Dermis microvascular lymphatic vessel endothelial cell (primary cell): ENCODE data around the gene ATXN3. TPM values are rescaled to one million over a fixed set of nuclear protein-coding genes. Genes with fewer than 3 reads are reported as not detected.
"Not testable (repeated sequence)": the region's sequence is repeated elsewhere in the genome, so short reads cannot be mapped to it uniquely, and the experiment has no call there.

ENCODE experiments used
- DNase-seq, 2 donors: peaks; one replicate each; pipeline versions ENCODE4 v3.0.0 to v3.0.0-alpha.2; 2010; ENCODE audit warnings: low read depth in 2 of 2
- total RNA-seq: library from RNA; depleted of rRNA; stranded (reverse); fragments of >200 nt; gene quantifications from 2 replicates; pipeline ENCODE4 v1.2.1, GENCODE V29; 2014

The ATXN3 gene
- total RNA-seq, 1 donor from 2014 or later = 59.6 TPM

DNA sequence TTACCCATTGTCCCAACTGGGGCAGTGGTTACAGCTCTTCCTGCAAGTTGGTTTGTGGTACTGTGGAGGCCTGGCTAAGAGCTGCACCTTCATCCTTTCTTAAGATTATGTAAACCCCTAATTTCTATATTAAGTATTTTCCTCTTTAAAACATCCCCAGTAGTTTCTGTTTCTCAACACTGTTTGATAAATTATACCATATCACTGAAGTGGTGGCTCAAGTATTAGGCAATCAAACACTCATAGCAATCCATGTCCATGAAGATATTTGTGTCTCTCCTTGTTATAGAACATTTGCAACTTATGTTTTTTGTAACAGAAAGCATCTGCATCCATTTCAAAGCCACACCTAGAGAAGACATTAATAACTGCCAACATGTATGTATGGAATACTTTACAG, 31.8 kb downstream of the ATXN3 start:
- no peak for DNase-seq

DNA sequence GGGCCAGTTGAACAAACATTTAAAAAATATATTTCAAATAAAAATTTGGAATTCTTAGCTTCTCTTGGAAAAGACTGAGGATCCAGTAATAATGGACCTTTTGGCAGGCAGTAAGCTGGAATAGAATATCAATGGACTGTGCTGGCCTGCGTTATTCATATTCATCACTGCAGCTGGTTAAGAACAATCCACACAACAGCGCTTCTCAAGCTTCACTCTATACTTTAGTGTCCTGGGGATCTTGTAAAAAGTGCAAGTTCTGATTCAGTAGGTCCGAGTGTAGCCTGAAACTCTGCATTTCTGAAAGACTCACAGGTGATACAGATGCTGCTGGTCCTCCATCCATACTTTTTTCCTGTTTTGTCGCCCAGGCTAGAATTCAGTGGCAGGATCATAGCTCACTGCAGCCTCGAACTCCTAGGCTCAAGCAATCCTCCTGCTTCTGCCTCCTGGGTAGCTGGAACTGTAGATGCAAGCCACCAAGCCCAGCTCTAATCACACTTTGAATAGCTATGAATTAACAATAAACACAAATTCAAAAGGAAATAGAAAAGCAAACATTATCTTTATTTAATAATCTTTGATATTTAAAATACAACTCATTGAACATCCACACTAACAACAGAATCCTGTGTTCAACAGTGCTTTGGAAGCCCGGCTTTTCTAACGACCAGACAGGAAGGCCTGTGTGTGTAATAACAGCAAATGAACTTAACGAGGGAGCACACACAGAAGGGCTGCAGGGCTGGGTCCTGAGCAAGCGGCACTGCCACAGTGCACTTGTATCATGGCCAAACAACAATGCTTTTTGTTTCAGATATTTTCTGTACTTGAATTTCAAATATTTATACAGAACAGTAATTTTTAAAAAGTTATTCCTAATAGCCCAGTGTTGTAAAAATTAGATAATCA, 48.1 kb downstream of the ATXN3 start:
- DNase-seq = no peak

- no peak for DNase-seq
Measured at GRCh38 chr14:92049781-92050180, 56.6 kb downstream of the ATXN3 start.

DNA sequence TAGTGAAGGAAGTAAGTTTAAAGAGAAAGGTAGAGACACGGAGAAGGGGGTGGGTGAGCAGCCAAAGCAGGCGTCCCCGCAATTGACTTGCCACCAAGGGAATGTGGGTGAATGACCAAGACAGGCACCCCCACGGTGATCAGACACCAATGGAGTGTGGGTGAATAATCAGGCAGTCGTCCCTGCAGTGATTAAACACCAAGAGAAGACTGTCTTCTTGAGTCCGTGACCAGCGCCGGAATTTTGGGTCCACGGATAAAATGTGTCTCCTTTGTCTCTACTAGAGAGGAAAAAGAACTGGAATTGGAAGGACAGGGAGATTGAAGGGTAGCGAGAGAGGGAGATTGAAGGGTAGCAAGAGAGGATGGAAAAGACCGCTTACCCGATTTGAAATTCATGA, 57.2 kb downstream of the ATXN3 start:
- not testable (repeated sequence) for DNase-seq

DNA sequence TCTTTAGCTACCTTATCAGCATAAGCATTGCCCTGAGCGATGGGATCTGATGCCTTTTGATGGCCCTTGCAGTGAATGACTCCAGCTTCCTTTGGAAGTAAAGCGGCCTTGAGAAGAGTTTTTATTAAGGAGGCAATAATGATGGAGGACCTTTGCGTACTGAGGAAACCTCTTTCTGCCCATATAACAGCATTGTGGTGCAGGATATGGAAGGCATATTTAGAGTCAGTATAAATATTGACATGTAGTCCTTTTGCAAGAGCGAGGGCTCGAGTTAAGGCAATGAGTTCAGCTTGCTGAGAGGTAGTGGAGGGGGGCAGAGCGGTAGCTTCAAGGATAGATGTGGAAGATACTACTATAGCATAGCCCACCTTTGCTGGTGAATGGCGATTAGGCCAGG, 60.5 kb downstream of the ATXN3 start:
- not testable (repeated sequence) for DNase-seq

GRCh38 chr14:92041766-92042165, 64.6 kb downstream of the ATXN3 start:
- not testable (repeated sequence) for DNase-seq

DNA sequence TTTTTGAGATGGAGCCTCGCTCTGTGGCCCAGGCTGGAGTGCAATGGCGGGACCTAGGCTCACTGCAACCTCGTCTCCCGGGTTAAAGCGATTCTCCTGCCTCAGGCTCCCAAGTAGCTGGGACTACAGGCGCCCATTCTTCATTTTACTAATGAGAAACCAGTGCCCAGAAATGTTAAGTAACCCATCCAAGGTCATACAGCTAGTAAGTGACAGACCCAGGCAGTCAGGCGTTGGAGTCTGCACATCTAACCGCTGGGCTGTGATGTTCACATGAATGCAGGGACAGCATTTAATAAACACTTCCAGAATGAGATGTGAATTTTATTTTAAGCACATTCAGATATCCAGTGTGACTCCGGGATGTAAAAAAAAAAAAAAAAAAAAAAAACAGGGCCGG, 65.2 kb downstream of the ATXN3 start:
- no peak for DNase-seq

DNA sequence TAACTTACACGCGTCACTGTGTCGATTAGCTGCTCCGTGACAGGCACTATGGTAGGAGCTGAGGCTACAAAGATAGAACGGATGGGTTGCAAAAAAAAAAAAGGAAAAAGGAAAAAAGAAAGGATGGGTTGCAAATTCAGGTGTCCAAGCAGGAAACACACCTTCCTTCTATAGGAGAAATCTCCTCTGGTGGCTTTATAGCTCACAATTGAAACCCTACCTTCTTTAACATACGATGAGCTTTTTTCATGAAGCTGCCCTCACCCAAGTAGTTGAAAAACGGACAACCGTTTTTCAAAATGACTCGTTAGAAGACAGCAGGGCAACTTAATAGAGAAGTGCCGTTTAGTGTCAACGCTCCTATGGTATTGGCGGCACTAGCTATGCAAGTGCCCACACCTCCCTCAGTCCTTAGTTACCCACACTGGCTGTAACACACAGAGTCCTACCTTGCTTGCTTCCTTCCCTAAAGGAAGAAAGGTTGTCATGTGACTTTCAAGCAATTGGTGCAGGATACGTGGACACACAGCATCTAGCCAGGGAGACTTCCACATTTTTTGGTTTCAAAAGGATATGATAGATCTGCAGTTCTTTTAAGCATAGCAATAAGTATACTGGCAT, 65.8 kb downstream of the ATXN3 start:
- peak in 1 of 2 donors; percentile 53 for DNase-seq

DNA sequence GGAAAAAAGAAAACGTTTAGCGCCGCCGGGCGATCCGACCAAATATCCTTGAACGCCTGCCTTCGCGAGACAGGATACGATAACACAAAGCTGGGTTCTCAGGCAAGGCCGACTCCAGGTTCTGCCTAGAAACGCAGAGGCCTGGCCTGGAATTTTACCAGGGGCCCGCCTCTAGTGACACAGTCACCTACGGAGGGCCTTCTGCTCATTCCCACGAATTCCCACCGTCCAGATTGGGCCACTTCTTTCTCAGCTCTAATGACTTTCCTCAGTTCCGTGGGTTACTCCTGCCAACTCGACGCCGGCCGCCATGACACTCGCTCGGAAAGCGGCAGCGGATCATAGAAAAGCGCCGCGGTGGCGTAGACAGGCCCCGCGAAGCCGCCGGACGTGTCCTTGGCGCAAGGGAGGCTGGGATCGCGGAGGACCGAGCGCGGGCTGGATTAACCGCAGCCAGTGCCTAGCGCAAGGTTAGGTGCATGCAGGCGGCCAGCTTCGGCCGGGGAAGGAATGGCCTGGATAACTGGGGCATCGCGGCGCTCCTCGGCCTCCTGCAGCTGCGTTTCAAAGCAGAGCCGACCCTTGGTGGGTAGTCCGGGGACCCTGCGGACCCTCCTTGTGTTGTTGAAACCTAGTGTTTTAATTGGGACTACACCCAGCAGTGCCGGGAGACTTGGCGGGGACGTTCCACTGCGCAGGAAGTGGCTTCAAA, 66.5 kb downstream of the ATXN3 start, which contains the start of gene TRIP11:
Gene TRIP11 (minus strand): TSS at position 341 of the 712 bp plus-strand sequence. CDS start 374 bp downstream, outside the sequence.
- DNase-seq = peak; percentile 87 to 95

DNA sequence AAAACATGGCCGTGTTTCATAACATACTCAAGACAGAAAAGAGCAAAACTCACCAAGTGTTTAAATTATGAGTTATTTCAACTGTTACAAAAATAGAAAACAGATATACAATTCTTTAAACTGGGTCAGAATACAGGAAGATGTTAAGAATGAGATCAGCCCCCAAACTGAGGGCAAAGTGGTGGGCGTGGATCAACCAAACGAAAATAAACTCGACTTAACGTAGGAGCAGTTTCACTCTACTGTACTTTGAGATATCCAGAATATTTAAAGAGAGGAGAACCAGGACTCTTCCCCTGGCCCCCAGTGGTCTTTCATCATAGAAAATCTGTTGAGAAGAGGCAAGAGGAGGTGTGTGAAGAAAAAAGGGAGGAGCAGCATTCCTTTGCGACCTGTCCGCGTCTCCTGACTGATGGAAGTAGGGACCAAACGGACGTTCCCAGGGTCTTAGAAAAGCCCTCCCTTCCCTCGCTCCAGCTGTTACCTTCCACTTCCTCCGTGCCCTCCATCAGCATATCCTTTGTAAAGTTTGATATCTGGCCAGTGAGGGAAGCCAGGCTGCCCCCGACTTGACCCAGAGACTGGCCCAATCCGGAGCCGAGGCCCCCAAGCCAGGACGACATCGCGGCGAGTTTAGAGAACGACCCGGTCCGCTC, 67.2 kb downstream of the ATXN3 start:
- peak; percentile 57 to 87 for DNase-seq

DNA sequence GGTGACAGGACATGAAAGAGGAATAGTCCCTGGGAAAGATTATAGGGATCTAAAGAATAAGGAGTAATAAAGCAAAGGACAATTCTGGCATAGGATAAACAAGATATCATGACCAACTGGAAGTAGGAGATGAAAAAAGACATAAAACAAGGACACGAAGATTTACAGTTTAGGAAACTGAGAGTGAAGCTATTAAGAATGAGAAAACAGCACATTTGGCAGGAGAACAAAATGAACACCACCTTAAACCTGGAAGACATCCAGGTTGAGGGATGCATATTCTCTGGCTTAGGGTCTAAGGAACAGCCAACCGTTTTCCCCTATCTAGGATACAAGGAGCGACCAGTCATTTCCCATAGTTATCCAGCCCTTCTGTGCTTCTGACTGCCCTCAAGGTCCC, 68.4 kb downstream of the ATXN3 start:
- peak in 1 of 2 donors; percentile 3 for DNase-seq

DNA sequence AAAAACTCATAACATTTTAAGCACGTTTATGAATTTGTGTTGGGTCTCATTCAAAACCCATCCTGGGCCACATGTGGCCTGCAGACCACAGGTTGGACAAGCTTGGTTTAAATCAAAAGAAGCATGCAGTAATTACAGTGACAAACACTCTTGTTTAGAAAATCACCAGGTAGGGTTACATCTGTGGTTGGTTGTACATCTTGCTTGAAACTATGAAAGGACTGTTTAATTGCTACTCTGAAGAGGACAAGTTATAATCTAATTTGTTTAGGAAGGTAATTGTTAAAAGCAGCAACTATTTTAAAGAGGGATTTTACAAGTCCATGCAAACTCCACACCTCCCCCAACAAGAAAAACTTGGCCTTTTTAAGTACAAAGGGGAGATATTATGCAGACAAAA, 70.5 kb downstream of the ATXN3 start:
- DNase-seq = no peak

DNA sequence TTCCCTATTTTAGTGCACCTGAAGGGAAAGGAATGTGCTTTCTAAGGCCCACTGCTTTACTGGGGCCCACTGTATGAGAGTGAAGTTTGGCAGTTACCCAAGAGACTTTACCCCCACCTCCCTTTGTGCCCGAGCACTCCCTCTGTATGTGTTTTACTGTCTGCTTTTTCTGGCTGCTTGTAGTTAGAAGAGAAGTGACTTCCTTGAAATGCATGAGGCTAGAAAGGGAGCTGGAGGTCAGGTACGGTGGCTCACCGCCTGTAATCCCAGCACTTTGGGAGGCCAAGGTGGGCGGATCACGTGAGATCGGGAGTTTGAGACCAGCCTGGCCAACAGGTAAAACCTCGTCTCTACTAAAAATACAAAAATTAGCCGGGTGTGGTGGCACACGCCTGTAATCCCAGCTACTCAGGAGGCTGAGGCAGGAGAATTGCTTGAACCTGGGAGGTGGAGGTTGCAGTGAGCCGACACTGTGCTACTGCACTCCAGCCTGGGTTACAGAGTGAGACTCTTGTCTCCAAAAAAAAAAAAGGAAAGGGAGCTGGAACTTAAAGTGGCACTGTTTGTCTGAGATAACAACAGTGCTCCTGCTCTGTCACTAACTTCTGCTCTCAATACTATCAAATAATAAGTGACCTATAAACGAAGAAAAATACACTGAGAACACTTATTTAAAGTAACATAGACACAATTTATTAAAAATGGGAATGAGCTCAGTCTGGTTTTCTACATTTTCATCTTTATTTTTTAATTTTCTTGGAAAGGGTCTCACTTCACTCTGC, 72.3 kb downstream of the ATXN3 start:
- DNase-seq = no peak

DNA sequence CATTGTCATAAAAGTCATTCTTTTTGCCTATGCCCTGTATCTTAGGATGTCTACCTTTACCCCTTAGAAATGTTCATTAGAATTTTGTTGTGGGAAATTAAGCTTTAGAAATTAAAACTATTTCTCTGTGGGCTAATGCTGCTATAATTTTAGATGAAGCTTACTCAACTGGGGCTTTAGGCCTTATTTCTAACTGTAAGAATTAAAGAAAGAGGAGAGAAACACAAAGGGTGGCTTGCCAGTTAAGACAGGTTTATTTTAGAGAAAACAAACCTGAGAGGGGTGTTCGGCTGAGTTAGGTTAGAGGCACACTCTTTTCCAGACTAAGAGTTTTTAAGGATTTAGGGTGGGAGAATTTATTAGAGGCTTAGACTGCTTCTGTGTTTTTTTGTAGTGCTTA, 72.9 kb downstream of the ATXN3 start:
- no peak for DNase-seq

DNA sequence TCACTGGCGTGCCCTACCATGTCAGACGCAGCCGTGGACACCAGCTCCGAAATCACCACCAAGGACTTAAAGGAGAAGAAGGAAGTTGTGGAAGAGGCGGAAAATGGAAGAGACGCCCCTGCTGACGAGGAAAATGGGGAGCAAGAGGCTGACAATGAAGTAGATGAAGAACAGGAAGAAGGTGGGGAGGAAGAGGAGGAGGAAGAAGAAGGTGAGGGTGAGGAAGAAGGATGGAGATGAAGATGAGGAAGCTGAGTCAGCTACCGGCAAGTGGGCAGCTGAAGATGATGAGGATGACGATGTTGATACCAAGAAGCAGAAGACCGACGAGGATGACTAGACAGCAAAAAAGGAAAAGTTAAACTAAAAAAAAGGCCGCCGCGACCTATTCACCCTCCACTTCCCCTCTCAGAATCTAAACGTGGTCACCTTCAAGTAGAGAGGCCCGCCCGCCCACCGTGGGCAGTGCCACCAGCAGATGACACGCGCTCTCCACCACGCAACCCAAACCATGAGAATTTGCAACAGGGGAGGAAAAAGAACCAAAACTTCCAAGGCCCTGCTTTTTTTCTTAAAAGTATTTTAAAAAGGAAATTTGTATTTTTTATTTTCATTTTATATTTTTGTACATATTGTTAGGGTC, 79.7 kb downstream of the ATXN3 start:
- DNase-seq = no peak

DNA sequence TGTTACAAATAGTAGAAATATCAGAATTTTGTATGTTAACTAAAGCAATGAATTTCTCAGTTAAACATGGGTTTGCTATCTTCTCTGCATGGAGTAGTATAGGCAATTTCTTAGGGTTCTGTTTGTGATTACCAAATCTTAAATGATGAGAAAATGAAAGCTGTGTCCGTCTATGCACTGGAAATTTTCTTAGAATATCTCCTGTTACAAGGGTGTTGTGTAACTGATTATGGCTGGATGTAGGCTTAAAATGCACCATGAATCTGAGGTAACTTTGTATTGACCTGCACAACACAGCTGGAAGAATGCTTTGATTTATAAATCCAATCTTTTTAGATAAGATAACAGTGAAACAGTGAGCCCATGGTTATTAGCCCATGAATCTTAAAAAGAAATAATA, 84.3 kb downstream of the ATXN3 start:
- DNase-seq = no peak

- no peak for DNase-seq
Measured at GRCh38 chr14:92021523-92021922, 84.9 kb downstream of the ATXN3 start.

DNA sequence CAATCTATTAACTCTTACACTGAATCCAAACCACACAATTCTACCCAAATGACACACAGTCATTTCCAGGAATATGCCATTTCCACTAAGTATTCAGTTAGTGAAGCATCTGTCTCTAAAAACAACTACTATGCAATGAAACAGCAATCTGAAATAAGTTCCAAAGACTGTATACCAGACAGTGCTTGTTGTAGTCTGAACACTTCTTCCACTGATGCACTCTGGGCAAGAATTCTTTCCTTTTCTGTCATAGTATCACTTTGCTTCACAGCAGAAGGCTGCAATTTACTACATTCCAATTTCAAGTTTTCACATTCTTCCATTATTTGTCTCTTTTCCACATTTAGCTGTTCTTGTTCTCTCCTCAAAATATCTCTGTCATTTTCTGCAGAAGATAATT, 92.3 kb downstream of the ATXN3 start:
- no peak for DNase-seq

GRCh38 chr14:92012121-92012748, 94.1 kb downstream of the ATXN3 start:
- DNase-seq = no peak

GRCh38 chr14:92010644-92011043, 95.7 kb downstream of the ATXN3 start:
- DNase-seq = no peak
